GM21423 (cell line): ENCODE data around the gene CALU.

Source experiments
- ATAC-seq: cut with Tn5 transposase; IDR thresholded peaks from one replicate; pipeline ENCODE4 v1.9.1; 2021; ENCODE audit warnings: mild to moderate bottlenecking, moderate library complexity; ENCODE audit not compliant: unreplicated experiment

Gene CALU

GRCh38 chr7:128724743-128725142 is 14.4 kb upstream of the CALU start:
- ATAC-seq, result no peak

- ATAC-seq, result no peak
These were observed 13.6 kb upstream of the CALU start for GRCh38 chr7:128725531-128725930.

GRCh38 chr7:128726059-128726736 is 13.0 kb upstream of the CALU start:
- ATAC-seq, result no peak

- ATAC-seq, result no peak
These were observed 12.5 kb upstream of the CALU start for GRCh38 chr7:128726737-128727072.

GRCh38 chr7:128727239-128727638 is 11.9 kb upstream of the CALU start:
- ATAC-seq, result no peak

GRCh38 chr7:128728598-128728997 is 10.6 kb upstream of the CALU start:
- ATAC-seq, result no peak

- ATAC-seq, result no peak
These were observed 9.7 kb upstream of the CALU start for GRCh38 chr7:128729494-128729893.

GRCh38 chr7:128731184-128731583 is 8.0 kb upstream of the CALU start:
- ATAC-seq, result no peak

GRCh38 chr7:128732521-128733277 is 6.5 kb upstream of the CALU start:
- ATAC-seq, result no peak

GRCh38 chr7:128733278-128733645 is 5.9 kb upstream of the CALU start:
- no peak for ATAC-seq

GRCh38 chr7:128734890-128735289 is 4.3 kb upstream of the CALU start:
- no peak for ATAC-seq

GRCh38 chr7:128735436-128735835 is 3.7 kb upstream of the CALU start:
- no peak for ATAC-seq

GRCh38 chr7:128737441-128737840 is 1.7 kb upstream of the CALU start:
- ATAC-seq, result no peak

GRCh38 chr7:128737867-128738385 is 1.2 kb upstream of the CALU start:
- ATAC-seq, result no peak

- no peak for ATAC-seq
These were observed 550 bp upstream of the CALU start for GRCh38 chr7:128738570-128739047.

GRCh38 chr7:128739990-128740682 is 977 bp downstream of the CALU start:
- no peak for ATAC-seq

GRCh38 chr7:128740996-128741395 is 1.8 kb downstream of the CALU start:
- no peak for ATAC-seq

GRCh38 chr7:128741491-128741890 is 2.3 kb downstream of the CALU start:
- no peak for ATAC-seq

- ATAC-seq, result no peak
These were observed 3.0 kb downstream of the CALU start for GRCh38 chr7:128742206-128742605.

- no peak for ATAC-seq
These were observed 4.1 kb downstream of the CALU start for GRCh38 chr7:128743112-128743772.

- ATAC-seq, result no peak
These were observed 5.3 kb downstream of the CALU start for GRCh38 chr7:128744366-128744905.
